ENCODE results near the gene KRT32. TPM values are rescaled to one million over a fixed set of nuclear protein-coding genes. Genes with fewer than 3 reads are reported as not detected.

The KRT32 gene
- total RNA-seq, 1 donor from 2014 or later = not detected

DNA sequence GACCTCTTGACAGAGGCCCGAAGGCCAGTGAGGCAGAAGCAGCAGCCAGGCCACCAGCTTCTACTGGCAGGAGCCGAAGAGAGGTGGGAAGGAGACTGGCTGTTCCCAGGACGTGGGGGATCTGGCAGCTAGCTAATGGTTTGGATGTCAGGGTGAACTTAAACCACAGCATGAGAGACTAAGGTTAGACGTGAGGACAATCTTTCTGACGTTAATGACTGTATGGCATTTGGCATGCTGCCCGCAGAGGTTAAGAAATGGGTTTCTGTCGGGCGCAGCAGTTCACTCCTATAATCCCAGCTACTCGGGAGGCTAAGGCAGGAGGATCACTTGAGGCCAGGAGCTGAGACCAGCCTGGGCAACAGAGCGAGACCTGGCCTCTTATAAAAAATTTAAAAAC, 44.5 kb upstream of the KRT32 start:
- no peak for DNase-seq (ENCODE audit: low spot score in 2 of 2, unreplicated experiment in 2 of 2)
- Mint-ChIP-seq H3K4me1 (peaks cover 25% of the 10 kb centered on the region), H3K4me3 (no peak overlapping the region), H3K27me3 (ENCODE audit: low read depth) (no peaks in the 10 kb centered on the region), H3K36me3 (no peaks in the 10 kb centered on the region), H3K9me3 (no peaks in the 10 kb centered on the region), H3K27ac (no peak overlapping the region)
- TF ChIP-seq, protein P1, sequence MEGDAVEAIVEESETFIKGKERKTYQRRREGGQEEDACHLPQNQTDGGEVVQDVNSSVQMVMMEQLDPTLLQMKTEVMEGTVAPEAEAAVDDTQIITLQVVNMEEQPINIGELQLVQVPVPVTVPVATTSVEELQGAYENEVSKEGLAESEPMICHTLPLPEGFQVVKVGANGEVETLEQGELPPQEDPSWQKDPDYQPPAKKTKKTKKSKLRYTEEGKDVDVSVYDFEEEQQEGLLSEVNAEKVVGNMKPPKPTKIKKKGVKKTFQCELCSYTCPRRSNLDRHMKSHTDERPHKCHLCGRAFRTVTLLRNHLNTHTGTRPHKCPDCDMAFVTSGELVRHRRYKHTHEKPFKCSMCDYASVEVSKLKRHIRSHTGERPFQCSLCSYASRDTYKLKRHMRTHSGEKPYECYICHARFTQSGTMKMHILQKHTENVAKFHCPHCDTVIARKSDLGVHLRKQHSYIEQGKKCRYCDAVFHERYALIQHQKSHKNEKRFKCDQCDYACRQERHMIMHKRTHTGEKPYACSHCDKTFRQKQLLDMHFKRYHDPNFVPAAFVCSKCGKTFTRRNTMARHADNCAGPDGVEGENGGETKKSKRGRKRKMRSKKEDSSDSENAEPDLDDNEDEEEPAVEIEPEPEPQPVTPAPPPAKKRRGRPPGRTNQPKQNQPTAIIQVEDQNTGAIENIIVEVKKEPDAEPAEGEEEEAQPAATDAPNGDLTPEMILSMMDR (IDR thresholded peaks at IDR 0.05; ENCODE audit: unreplicated experiment) = no peak

DNA sequence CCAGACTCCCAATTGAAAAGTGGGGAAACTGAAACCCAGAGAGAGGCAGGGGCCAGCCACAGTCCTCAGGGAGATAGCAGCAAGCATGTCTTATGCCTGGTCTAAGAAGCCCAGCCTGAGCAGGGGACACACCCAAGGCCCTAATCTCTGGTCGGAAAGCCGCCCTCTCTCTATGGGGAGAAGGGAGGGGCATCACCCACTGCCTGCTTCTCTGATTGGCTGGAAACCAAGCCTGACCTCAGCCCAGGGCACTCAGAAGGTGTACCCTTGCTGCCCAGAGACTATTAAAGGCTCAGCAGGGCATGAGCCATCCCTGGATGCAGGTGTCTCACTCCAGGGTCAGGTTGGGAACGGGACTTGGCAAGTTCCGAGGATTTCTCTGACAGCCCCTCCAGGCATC, 43.9 kb upstream of the KRT32 start:
- H3K36me3 Mint-ChIP-seq = no peaks in the 10 kb centered on the region
- peaks cover 30% of the 10 kb centered on the region for H3K4me1 Mint-ChIP-seq
- TF ChIP-seq, protein P1 (IDR thresholded peaks at IDR 0.05; ENCODE audit: unreplicated experiment) = no peak
- H3K27me3 Mint-ChIP-seq (ENCODE audit: low read depth) = no peaks in the 10 kb centered on the region
- H3K4me3 Mint-ChIP-seq = no peak overlapping the region
- no peak for DNase-seq (ENCODE audit: low spot score in 2 of 2, unreplicated experiment in 2 of 2)
- H3K9me3 Mint-ChIP-seq = no peaks in the 10 kb centered on the region
- no peak overlapping the region for H3K27ac Mint-ChIP-seq

DNA sequence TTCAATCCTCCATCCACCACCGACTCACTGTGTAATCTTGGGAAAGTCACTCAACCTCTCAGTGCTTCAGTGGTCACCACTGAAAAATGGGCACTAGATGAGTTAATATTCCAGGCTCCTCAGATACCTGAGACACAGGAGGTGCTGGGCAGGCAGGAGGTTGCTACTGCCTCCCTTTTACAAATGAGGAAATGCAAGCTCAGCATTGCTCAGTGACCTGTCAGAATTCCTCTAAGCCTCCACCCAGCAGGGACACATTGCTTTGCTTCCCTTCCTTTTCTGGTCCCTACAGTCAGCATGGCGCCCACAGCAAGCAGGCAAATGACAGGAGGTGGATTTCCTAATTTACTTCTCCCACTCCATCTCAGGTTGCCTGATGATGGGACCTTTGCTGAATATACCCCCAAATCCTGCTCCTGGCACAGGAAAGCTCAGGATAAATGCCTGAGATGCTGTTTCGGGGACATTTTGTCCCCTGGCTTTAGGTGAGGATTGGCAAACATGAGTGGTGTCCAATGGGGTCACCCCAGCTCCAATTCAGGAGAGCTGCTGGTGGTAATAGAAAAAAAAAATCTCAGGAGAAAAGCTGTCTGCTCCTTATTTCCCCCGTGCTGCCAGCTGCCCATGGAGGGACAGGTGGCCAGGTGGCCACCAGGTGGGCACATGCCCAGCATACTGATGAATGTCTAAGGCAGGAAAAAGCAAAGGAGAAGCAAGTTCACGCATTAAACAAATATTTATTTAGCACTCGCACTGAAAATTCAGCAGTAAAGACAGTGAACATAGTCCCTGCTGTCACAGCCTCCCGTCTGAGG, 43.3 kb upstream of the KRT32 start:
- no peak for DNase-seq (ENCODE audit: low spot score in 2 of 2, unreplicated experiment in 2 of 2)
- H3K36me3 Mint-ChIP-seq = no peaks in the 10 kb centered on the region
- no peak overlapping the region for H3K27ac Mint-ChIP-seq
- no peaks in the 10 kb centered on the region for H3K9me3 Mint-ChIP-seq
- H3K27me3 Mint-ChIP-seq (ENCODE audit: low read depth) = no peaks in the 10 kb centered on the region
- H3K4me3 Mint-ChIP-seq = no peak overlapping the region
- H3K4me1 Mint-ChIP-seq = peaks cover 37% of the 10 kb centered on the region
- TF ChIP-seq, protein P1 (IDR thresholded peaks at IDR 0.05; ENCODE audit: unreplicated experiment) = no peak

DNA sequence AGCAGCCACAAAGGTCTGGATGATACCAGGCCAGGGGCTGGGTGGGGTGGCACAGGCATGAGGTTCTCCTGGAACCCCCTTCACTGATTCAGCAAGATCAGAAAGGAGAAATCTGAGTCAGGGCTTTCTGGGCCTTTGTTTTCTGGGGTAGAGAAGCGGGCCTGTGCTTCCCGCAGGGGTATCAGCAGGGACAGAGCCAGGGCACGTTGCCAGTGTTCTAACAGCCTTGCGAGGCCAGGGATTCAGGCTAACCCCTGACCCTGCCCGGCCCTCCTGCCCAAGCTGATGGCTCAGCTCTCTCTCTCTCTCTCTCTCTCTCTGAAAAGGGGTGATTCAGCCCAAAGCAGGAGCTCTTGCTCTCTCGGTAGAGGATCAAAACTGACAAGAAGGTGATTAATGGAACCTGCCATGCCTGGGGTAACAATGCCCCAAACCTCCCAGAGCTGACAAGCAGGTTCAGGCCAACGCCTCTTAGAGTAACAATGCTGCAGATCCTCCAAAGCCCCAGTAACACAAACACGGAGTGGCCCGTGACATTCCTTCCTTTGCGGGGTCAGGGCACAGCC, 40.2 kb upstream of the KRT32 start:
- DNase-seq (ENCODE audit: low spot score in 2 of 2, unreplicated experiment in 2 of 2) = no peak
- Mint-ChIP-seq H3K27me3 (ENCODE audit: low read depth) (no peaks in the 10 kb centered on the region), H3K27ac (peak overlapping the region; percentile 66), H3K4me3 (no peak overlapping the region), H3K9me3 (no peaks in the 10 kb centered on the region), H3K36me3 (no peaks in the 10 kb centered on the region), H3K4me1 (peaks cover 49% of the 10 kb centered on the region)
- TF ChIP-seq, protein P1 (IDR thresholded peaks at IDR 0.05; ENCODE audit: unreplicated experiment) = no peak

DNA sequence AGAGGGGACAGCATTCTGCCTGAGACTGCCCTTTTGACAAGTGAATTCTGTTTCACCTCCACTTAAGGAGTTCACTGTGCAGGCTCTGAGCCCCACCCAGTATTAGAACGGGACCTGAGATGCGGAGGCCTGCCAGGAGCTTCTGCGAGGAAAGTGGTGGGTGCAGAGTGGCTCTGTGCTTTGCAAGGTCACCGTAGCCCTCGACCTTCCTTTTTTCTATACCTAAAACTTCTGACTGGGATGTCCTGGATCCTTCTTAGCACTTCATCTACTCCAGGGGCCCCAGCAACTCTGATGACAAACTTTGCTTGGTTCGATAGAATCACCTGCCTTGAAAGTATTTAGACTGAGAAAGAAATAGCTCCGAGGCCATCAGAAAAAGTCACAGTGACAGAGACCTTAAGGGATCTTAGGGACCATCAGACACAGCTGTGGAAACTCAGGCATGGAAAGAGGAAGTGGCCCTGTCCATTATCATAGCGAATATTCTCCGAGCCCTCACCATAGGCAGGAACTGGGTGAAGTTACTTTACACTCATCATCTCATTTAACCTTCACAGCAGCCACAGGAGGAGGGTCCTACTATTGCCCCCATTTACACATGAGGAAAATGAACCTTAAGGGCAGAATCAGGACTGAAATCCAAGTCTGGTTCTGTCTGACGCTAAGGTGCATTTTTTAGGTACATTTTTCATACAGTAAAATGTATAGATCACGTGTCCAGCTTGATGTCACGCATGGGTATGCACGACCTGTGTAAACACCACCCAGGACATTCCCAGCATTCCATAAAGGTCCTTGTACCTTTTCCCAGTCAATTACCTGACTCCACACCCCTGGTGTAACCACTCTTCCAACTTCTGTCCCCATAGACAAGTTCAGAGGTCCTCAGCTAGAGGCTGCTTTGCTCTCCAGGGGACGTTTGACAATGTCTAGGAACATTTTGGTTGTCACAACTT, 38.9 kb upstream of the KRT32 start:
- Mint-ChIP-seq H3K27ac (no peak overlapping the region), H3K9me3 (no peaks in the 10 kb centered on the region), H3K27me3 (ENCODE audit: low read depth) (peaks cover 1% of the 10 kb centered on the region), H3K4me3 (no peak overlapping the region), H3K4me1 (peaks cover 51% of the 10 kb centered on the region), H3K36me3 (no peaks in the 10 kb centered on the region)
- no peak for DNase-seq (ENCODE audit: low spot score in 2 of 2, unreplicated experiment in 2 of 2)
- TF ChIP-seq, protein P1 (IDR thresholded peaks at IDR 0.05; ENCODE audit: unreplicated experiment) = no peak

Measured in mesothelial cell of epicardium (in vitro differentiated cells).